ENCODE data around the gene USP49.

USP49 gene

GRCh38 chr6:41767112-41767833 is 127.9 kb downstream of the USP49 start (continued):
- TF ChIP-seq PRDM4 (tag by site-specific recombination; IDR thresholded peaks at IDR 0.05): peak; percentile 94
- TF ChIP-seq ZNF585B (tag by site-specific recombination; IDR thresholded peaks at IDR 0.05): no peak
- TF ChIP-seq PRDM1 (tag by site-specific recombination; IDR thresholded peaks at IDR 0.05): no peak
- peak; percentile 94 for TF ChIP-seq ZNF639 (tag by site-specific recombination; IDR thresholded peaks at IDR 0.05)
- peak; percentile 96 for TF ChIP-seq ZEB2 (tag by site-specific recombination; IDR thresholded peaks at IDR 0.05)
- TF ChIP-seq ZIC2 (tag by site-specific recombination; IDR thresholded peaks at IDR 0.05): peak; percentile 99
- no peak for TF ChIP-seq SALL2 (tag by site-specific recombination; IDR thresholded peaks at IDR 0.05; ENCODE audit: borderline replicate concordance)
- peak; percentile 91; the same call in 1 of the 2 replicates for TF ChIP-seq ZNF391 (tag by site-specific recombination; IDR thresholded peaks at IDR 0.05; ENCODE audit: borderline replicate concordance, low read depth)
- no peak for TF ChIP-seq ZNF416 (tag by site-specific recombination; IDR thresholded peaks at IDR 0.05)
- TF ChIP-seq BCL11A (tag by site-specific recombination; IDR thresholded peaks at IDR 0.05; ENCODE audit: low read depth): peak; percentile 92
- TF ChIP-seq ZNF76 (tag by site-specific recombination; IDR thresholded peaks at IDR 0.05; ENCODE audit: borderline replicate concordance, low read depth): peak; percentile 70; the same call in 1 of the 2 replicates
- peak; percentile 38 for TF ChIP-seq ZNF513 (tag by site-specific recombination; IDR thresholded peaks at IDR 0.05)
- TF ChIP-seq ZBTB7A (tag by site-specific recombination; IDR thresholded peaks at IDR 0.05; ENCODE audit: low read depth): no peak
- no peak for TF ChIP-seq BCL6B (tag by site-specific recombination; IDR thresholded peaks at IDR 0.05)
- TF ChIP-seq ZBTB1 (tag by site-specific recombination; IDR thresholded peaks at IDR 0.05): no peak
- TF ChIP-seq EGR2 (tag by site-specific recombination; IDR thresholded peaks at IDR 0.05; ENCODE audit: low read depth): peak; percentile 85
- TF ChIP-seq ZNF148 (tag by site-specific recombination; IDR thresholded peaks at IDR 0.05; ENCODE audit: borderline replicate concordance): no peak
- no peak for TF ChIP-seq ZNF169 (tag by site-specific recombination; IDR thresholded peaks at IDR 0.05)
- TF ChIP-seq INSM2 (tag by site-specific recombination; IDR thresholded peaks at IDR 0.05): peak; percentile 91
- peak; percentile 96 for TF ChIP-seq ZNF629 (tag by site-specific recombination; IDR thresholded peaks at IDR 0.05)
- TF ChIP-seq GLIS1 (tag by site-specific recombination; IDR thresholded peaks at IDR 0.05): peak; percentile 99
- peak; percentile 91 for TF ChIP-seq FEZF1 (tag by site-specific recombination; IDR thresholded peaks at IDR 0.05)
- no peak; the same call in 1 of the 2 replicates for TF ChIP-seq PRDM6 (tag by site-specific recombination; IDR thresholded peaks at IDR 0.05)
- TF ChIP-seq SETDB1 (IDR thresholded peaks at IDR 0.05; ENCODE audit: insufficient read length, low read length): no peak

All from HEK293 (cell line).